MG63 (cell line): ENCODE results near the gene MMP8. TPM values are rescaled to one million over a fixed set of nuclear protein-coding genes. Genes with fewer than 3 reads are reported as not detected.

Experiments used
- DNase-seq: peaks from one replicate; pipeline ENCODE4 v3.0.0-alpha.2; 2020
- H3K27me3 ChIP-seq: fragments of 250-450 bp; sonication (Bioruptor Pico); 2 replicates; pipeline ENCODE4 v1.5.1; 2020; ENCODE audit warnings: mild to moderate bottlenecking, moderate library complexity
- H3K36me3 ChIP-seq: fragments of 250-450 bp; sonication (Bioruptor Pico); 2 replicates; pipeline ENCODE4 v1.5.1; 2020; ENCODE audit warnings: mild to moderate bottlenecking, moderate library complexity
- H3K4me3 ChIP-seq: fragments of 250-450 bp; sonication (Bioruptor Pico); 2 replicates; pipeline ENCODE4 v1.5.1; 2020; ENCODE audit warnings: mild to moderate bottlenecking, moderate library complexity
- H3K9me3 ChIP-seq: fragments of 250-450 bp; sonication (Bioruptor Pico); 2 replicates; pipeline ENCODE4 v1.5.1; 2020; ENCODE audit warnings: mild to moderate bottlenecking, moderate library complexity
- total RNA-seq: library from RNA; depleted of rRNA; stranded (reverse); fragments of >200 nt; shearing (Covaris generic); gene quantifications from 2 replicates; pipeline ENCODE4 v1.2.3, GENCODE V29; 2014; ENCODE audit warnings: low replicate concordance; rRNA removed

Gene MMP8
- total RNA-seq, 1 experiment from 2014 or later = not detected

- DNase-seq = no peak
Measured at GRCh38 chr11:102685338-102685737, 39.4 kb downstream of the MMP8 start.

GRCh38 chr11:102683277-102683676, 41.5 kb downstream of the MMP8 start:
- Histone ChIP-seq H3K4me3 (no peak overlapping the region), H3K36me3 (no peaks in the 10 kb centered on the region), H3K27me3 (no peaks in the 10 kb centered on the region), H3K9me3 (no peaks in the 10 kb centered on the region)
- no peak for DNase-seq

More at GRCh38 chr11:102685338-102685737, 39.4 kb downstream of the MMP8 start:
- Histone ChIP-seq H3K4me3 (no peak overlapping the region), H3K27me3 (no peaks in the 10 kb centered on the region), H3K36me3 (no peaks in the 10 kb centered on the region), H3K9me3 (no peaks in the 10 kb centered on the region)

GRCh38 chr11:102680945-102681344, 43.8 kb downstream of the MMP8 start:
- Histone ChIP-seq H3K36me3 (no peaks in the 10 kb centered on the region), H3K4me3 (no peak overlapping the region), H3K27me3 (no peaks in the 10 kb centered on the region), H3K9me3 (no peaks in the 10 kb centered on the region)
- DNase-seq = peak; percentile 49

GRCh38 chr11:102678022-102678421, 46.7 kb downstream of the MMP8 start:
- Histone ChIP-seq H3K36me3 (no peaks in the 10 kb centered on the region), H3K4me3 (no peak overlapping the region), H3K9me3 (no peaks in the 10 kb centered on the region), H3K27me3 (no peaks in the 10 kb centered on the region)
- no peak for DNase-seq

- no peaks in the 10 kb centered on the region for H3K9me3 ChIP-seq
- H3K27me3 ChIP-seq = no peaks in the 10 kb centered on the region
- H3K4me3 ChIP-seq = no peak overlapping the region
- H3K36me3 ChIP-seq = no peaks in the 10 kb centered on the region
- DNase-seq = no peak
Measured at GRCh38 chr11:102676084-102676483, 48.7 kb downstream of the MMP8 start.

GRCh38 chr11:102669664-102670063, 55.1 kb downstream of the MMP8 start:
- Histone ChIP-seq H3K36me3 (no peaks in the 10 kb centered on the region), H3K9me3 (no peaks in the 10 kb centered on the region), H3K27me3 (no peaks in the 10 kb centered on the region), H3K4me3 (no peak overlapping the region)
- DNase-seq = no peak

- Histone ChIP-seq H3K4me3 (no peak overlapping the region), H3K36me3 (no peaks in the 10 kb centered on the region), H3K27me3 (no peaks in the 10 kb centered on the region), H3K9me3 (no peaks in the 10 kb centered on the region)
- no peak for DNase-seq
Measured at GRCh38 chr11:102666331-102666957, 58.3 kb downstream of the MMP8 start.

- no peak overlapping the region for H3K4me3 ChIP-seq
Measured at GRCh38 chr11:102664001-102664752, 60.6 kb downstream of the MMP8 start.

GRCh38 chr11:102662607-102663006, 62.1 kb downstream of the MMP8 start:
- no peak overlapping the region for H3K4me3 ChIP-seq
- H3K36me3 ChIP-seq = no peaks in the 10 kb centered on the region
- H3K27me3 ChIP-seq = no peaks in the 10 kb centered on the region; the same call in 1 of the 2 replicates
- no peaks in the 10 kb centered on the region for H3K9me3 ChIP-seq
- no peak for DNase-seq

More at GRCh38 chr11:102664001-102664752, 60.6 kb downstream of the MMP8 start:
- H3K9me3 ChIP-seq = no peaks in the 10 kb centered on the region
- DNase-seq = peak; percentile 5
- H3K36me3 ChIP-seq = no peaks in the 10 kb centered on the region
- no peaks in the 10 kb centered on the region for H3K27me3 ChIP-seq

Other genes starting within 250 kb of the MMP8 start
- not detected in 2 replicates for gene MMP7, start 194.2 kb downstream of the MMP8 start, total RNA-seq
- not detected in 2 replicates for gene MMP20, start 99.6 kb downstream of the MMP8 start, total RNA-seq
- not detected in 2 replicates for gene MMP27, start 19.2 kb downstream of the MMP8 start, total RNA-seq
- gene MMP10, start 55.7 kb upstream of the MMP8 start, total RNA-seq = 0.10 and 3.0 TPM in 2 replicates
- not detected in 2 replicates for gene MMP1, start 73.2 kb upstream of the MMP8 start, total RNA-seq
- gene MMP3, start 118.7 kb upstream of the MMP8 start, total RNA-seq = 6.5 and 17.8 TPM in 2 replicates
- 0.12 TPM in 1 of 2 replicates, not detected in the other for gene MMP12, start 150.0 kb upstream of the MMP8 start, total RNA-seq
- gene MMP13, start 230.8 kb upstream of the MMP8 start, total RNA-seq = not detected in 2 replicates